Anterior cingulate cortex (tissue), 58 donors: Measurements from ENCODE around the gene LRMDA.

ENCODE experiments used
- DNase-seq, 58 donors: peaks; one replicate each; lab custom pipeline; 2025; lab: John Stamatoyannopoulos, UW

The LRMDA gene

GRCh38 chr10:76149602-76150138 lies 718.2 kb downstream of the LRMDA start:
- no peak for DNase-seq

- DNase-seq: peak in 4 of 58 donors; percentile 3 to 30 (median 16)
Observed at GRCh38 chr10:76150139-76150875, 718.9 kb downstream of the LRMDA start.

DNA sequence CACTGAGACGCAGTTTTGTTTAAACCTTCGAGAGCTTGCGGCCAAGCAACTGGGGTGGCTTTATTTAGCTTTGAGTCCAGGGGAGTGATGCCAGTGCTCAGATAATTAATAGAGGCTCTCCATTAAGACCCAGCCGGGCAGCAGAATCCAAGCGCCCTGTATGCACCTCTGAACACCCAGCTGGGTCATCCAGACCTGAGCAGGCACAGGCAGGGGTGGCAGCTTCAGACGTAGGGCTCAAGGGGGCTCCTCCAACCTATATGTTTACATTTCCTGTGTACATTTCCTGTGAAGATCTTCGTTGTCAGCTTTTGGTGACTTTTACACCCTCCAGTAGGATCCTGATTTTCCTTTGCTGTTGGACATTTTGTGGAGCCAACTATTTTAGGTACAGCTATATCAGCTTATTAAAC lies 719.5 kb downstream of the LRMDA start:
- peak in 6 of 58 donors; percentile 3 to 23 (median 16) for DNase-seq

DNA sequence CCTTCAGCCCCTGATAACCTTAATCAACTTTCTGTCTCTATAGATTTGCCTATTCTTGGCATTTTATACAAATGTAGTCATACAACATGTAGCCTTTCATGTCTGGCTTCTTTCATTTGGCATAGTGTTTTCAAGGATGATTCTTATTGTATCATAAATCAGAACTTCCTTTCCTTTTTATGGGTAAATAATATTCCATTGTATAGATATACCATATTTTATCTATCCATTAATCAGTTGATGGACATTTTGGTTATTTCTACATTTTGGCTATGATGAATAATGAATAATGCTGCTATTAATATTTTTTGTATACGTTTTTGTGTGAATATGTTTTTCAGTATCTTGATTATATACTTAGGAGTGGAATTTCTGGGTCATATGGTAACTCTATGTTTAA lies 720.8 kb downstream of the LRMDA start:
- no peak for DNase-seq

DNA sequence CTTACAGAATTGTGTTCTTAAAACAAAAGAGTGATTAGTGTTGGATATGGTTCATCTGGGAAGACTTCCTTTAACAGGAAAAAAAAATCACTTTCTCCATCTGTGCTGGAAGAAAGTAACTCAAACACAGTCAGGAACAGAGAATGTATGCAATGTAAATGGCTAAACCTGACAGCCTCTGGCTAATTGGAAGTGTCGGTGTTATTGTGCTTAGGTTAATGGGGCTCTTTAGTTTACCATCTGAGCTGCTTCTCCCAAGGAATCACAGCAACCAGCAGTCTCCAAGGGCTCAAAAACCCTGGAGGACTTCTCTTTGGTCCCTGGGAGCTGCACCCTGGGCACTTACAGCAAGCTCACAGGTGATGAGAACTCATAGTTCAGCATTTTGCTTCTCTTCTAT lies 724.5 kb downstream of the LRMDA start:
- DNase-seq: no peak

- no peak for DNase-seq
Observed at GRCh38 chr10:76160446-76161300, 729.2 kb downstream of the LRMDA start.

GRCh38 chr10:76161301-76161582 lies 729.8 kb downstream of the LRMDA start:
- no peak for DNase-seq

- DNase-seq: no peak
Observed at GRCh38 chr10:76168437-76168836, 737.0 kb downstream of the LRMDA start.

GRCh38 chr10:76169246-76169645 lies 737.8 kb downstream of the LRMDA start:
- DNase-seq: no peak

- DNase-seq: no peak
Observed at GRCh38 chr10:76172020-76172419, 740.6 kb downstream of the LRMDA start.

GRCh38 chr10:76175533-76176165 lies 744.2 kb downstream of the LRMDA start:
- no peak for DNase-seq

DNA sequence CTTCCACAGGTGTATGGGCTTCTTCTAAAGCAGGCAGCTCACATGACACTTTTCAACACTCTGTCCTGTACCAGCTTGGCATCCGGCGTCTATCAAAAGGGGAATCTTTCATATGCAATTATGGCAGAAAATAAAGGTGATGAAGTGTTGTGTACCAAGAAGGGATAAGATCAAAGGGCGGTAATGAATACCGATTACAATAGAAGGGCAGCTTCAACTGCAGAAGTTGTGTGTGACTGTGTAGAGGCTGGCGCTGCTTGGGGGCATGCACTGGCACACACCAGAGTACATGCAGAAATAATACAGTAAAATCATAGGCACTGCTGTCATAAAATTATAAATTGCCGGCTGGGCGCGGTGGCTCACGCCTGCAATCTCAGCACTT lies 744.7 kb downstream of the LRMDA start:
- DNase-seq: no peak

GRCh38 chr10:76177936-76178335 lies 746.5 kb downstream of the LRMDA start:
- DNase-seq: no peak

- DNase-seq: no peak
Observed at GRCh38 chr10:76178532-76179292, 747.3 kb downstream of the LRMDA start.

DNA sequence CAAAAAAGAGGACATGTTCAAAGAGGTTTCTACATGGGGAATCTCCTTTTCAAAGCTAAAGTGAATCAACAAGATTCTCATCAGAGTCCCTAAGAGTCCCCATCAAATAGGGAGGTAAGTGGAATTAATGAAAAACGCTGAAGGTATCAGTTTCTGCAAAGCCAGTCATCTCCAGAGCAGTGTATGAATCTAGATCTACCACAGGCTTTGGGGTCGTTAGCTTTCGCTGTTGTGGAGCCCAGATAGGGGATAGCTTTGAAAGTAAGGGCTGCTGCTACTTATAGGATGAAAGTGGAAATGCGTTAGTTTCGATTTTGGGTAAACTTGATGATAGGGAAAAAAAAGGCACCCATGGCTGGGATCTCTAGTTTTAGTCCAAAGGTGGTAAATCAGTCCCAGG lies 748.4 kb downstream of the LRMDA start:
- DNase-seq: no peak

- no peak for DNase-seq
Observed at GRCh38 chr10:76184647-76185046, 753.2 kb downstream of the LRMDA start.

DNA sequence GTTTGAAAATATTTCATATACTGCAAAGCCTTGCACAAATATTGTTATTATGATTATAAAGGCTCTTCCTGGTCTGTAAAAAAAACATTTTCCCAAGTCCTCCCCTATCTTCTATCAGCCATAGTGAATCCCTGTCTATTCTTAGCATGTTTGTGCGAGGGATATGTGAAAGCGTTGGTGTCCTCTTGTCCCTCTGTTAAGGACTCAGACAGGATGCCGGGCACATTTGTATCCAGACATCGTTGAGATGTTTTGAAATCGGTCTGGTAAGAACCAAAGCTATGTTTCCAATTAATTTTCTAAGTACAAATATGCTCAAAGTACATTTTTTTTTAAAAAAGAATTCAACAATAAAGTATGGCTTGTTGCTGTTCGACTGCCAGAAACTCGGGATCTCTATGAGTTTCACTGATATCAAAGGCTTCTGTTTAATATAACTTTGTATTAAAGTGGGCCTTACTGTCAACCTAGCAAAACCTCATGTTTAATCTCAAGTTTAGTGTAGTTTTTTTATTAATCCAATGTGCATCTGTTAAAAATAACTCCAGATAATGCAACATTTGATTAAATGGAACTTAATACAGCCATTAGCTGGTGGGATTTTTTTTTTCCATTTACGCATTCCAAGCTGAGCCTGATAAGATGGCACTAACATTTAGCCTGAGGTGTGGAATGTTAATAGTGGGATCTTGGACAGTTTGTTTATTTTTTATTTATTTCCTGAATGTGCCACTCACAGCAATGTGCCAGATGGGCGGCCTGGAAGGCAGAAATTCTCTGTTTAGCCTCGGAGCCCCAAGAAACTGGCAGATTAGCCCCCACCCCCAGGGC lies 754.3 kb downstream of the LRMDA start:
- DNase-seq: no peak

DNA sequence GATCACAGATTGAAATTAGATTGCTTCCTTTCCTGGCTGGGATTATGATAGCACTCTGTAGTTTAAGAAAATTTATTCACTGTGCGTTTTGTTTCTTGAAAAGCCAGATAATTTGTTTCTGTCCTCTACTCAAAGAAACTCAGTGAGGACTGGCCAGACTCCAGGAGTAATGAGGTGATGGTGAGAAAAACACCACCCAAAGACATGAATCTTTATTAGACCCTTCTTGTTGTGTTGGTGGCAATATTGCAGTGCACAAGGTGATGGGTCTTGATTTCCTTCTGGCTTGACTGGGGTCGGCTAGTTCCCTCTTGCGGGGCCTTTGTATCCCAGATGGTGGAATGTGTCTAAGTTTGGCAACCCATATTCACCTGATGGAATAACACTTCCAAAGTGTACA lies 756.8 kb downstream of the LRMDA start:
- DNase-seq: no peak

- no peak for DNase-seq
Observed at GRCh38 chr10:76190634-76191270, 759.3 kb downstream of the LRMDA start.
